Ishikawa (cell line): ENCODE results near the gene PTCD1.

Source experiments
- CEBPB ChIP-seq: IDR thresholded peaks from 2 replicates; pipeline ENCODE4 v1.6.1; 2012
- EP300 ChIP-seq: IDR thresholded peaks from 2 replicates; pipeline ENCODE4 v1.6.1; 2012; ENCODE audit warnings: borderline replicate concordance
- FOXM1 ChIP-seq: IDR thresholded peaks from 2 replicates; pipeline ENCODE4 v1.6.1; 2012; ENCODE audit warnings: low read depth, borderline replicate concordance
- MAX ChIP-seq: IDR thresholded peaks from 2 replicates; pipeline ENCODE4 v1.6.1; 2012
- RAD21 ChIP-seq: IDR thresholded peaks from 2 replicates; pipeline ENCODE4 v1.6.1; 2012; ENCODE audit warnings: low read depth
- REST ChIP-seq: IDR thresholded peaks from 2 replicates; pipeline ENCODE4 v1.6.1; 2012; ENCODE audit warnings: low read depth, mild to moderate bottlenecking
- TAF1 ChIP-seq: IDR thresholded peaks from 2 replicates; pipeline ENCODE4 v1.6.1; 2012; ENCODE audit warnings: low read depth, mild to moderate bottlenecking
- TCF12 ChIP-seq: IDR thresholded peaks from 2 replicates; pipeline ENCODE4 v1.6.1; 2012; ENCODE audit warnings: low read depth
- USF1 ChIP-seq: IDR thresholded peaks from 2 replicates; pipeline ENCODE4 v1.6.1; 2012
- ZBTB7A ChIP-seq: IDR thresholded peaks from 2 replicates; pipeline ENCODE4 v1.6.1; 2012; ENCODE audit warnings: low read depth

GRCh38 chr7:99392659-99393354 lies 45.8 kb downstream of the PTCD1 start:
- no peak for TF ChIP-seq TAF1
- TF ChIP-seq EP300 = no peak
- TF ChIP-seq CEBPB = no peak
- peak; percentile 53 for TF ChIP-seq MAX
- TF ChIP-seq ZBTB7A = no peak
- no peak for TF ChIP-seq RAD21
- no peak for TF ChIP-seq TCF12
- TF ChIP-seq REST = no peak
- TF ChIP-seq USF1 = no peak
- TF ChIP-seq FOXM1 = no peak
